SJCRH30 (cell line): ENCODE data around the gene TM2D1. TPM values are rescaled to one million over a fixed set of nuclear protein-coding genes. Genes with fewer than 3 reads are reported as not detected.

Source experiments
- total RNA-seq: library from RNA; depleted of rRNA; stranded (reverse); fragments of >200 nt; shearing (Covaris generic); gene quantifications from 2 replicates; pipeline ENCODE4 v1.2.3, GENCODE V29; 2014; rRNA removed

Gene TM2D1
- total RNA-seq, 1 experiment from 2014 or later, result 55.7 TPM

Other genes with a start within 250 kb of the TM2D1 start
- 4.0 and 4.5 TPM in 2 replicates for gene PATJ, start 17.3 kb upstream of the TM2D1 start, total RNA-seq